ENCODE data around the gene ATOH8.

Gene ATOH8

GRCh38 chr2:85771486-85771885 is 17.7 kb downstream of the ATOH8 start:
- H3K27ac ChIP-seq (ENCODE audit: low read depth, low read length) = peak overlapping the region; percentile 92
- H3K4me1 ChIP-seq (ENCODE audit: control insufficient read depth, insufficient read depth, low read length, unreplicated experiment) = peaks cover 68% of the 10 kb centered on the region
- peaks cover 3% of the 10 kb centered on the region; the same call in 1 of the 2 replicates for H3K36me3 ChIP-seq (ENCODE audit: insufficient read depth, low read length)

GRCh38 chr2:85772019-85772745 is 18.4 kb downstream of the ATOH8 start:
- Histone ChIP-seq H3K4me1 (ENCODE audit: control insufficient read depth, insufficient read depth, low read length, unreplicated experiment) (peaks cover 68% of the 10 kb centered on the region), H3K27ac (ENCODE audit: low read depth, low read length) (peak overlapping the region; percentile 98), H2AFZ (ENCODE audit: low read length, unreplicated experiment) (peak overlapping the region; percentile 17), H3K36me3 (ENCODE audit: insufficient read depth, low read length) (0 out of 2 replicates have a peak, but pooled peaks cover 3% of the 10 kb centered on the region), H3K79me2 (ENCODE audit: control insufficient read depth, insufficient read depth, low read length, unreplicated experiment) (peaks cover 26% of the 10 kb centered on the region), H3K4me3 (ENCODE audit: low read depth, low read length) (peak overlapping the region; percentile 63), H3K27me3 (ENCODE audit: insufficient read depth, low read length) (no peaks in the 10 kb centered on the region)

More at GRCh38 chr2:85771486-85771885, 17.7 kb downstream of the ATOH8 start:
- peaks cover 26% of the 10 kb centered on the region for H3K79me2 ChIP-seq (ENCODE audit: control insufficient read depth, insufficient read depth, low read length, unreplicated experiment)
- peak overlapping the region; percentile 24; the same call in 1 of the 2 replicates for H3K4me3 ChIP-seq (ENCODE audit: low read depth, low read length)
- H3K27me3 ChIP-seq (ENCODE audit: insufficient read depth, low read length) = no peaks in the 10 kb centered on the region
- H2AFZ ChIP-seq (ENCODE audit: low read length, unreplicated experiment) = no peak overlapping the region

GRCh38 chr2:85772841-85773491 is 19.2 kb downstream of the ATOH8 start:
- Histone ChIP-seq H3K4me3 (ENCODE audit: low read depth, low read length) (peak overlapping the region; percentile 63), H3K27me3 (ENCODE audit: insufficient read depth, low read length) (no peaks in the 10 kb centered on the region), H3K27ac (ENCODE audit: low read depth, low read length) (peak overlapping the region; percentile 98), H3K36me3 (ENCODE audit: insufficient read depth, low read length) (0 out of 2 replicates have a peak, but pooled peaks cover 3% of the 10 kb centered on the region), H3K4me1 (ENCODE audit: control insufficient read depth, insufficient read depth, low read length, unreplicated experiment) (peaks cover 64% of the 10 kb centered on the region), H3K79me2 (ENCODE audit: control insufficient read depth, insufficient read depth, low read length, unreplicated experiment) (peaks cover 26% of the 10 kb centered on the region), H2AFZ (ENCODE audit: low read length, unreplicated experiment) (peak overlapping the region; percentile 17)

GRCh38 chr2:85773692-85774091 is 19.9 kb downstream of the ATOH8 start:
- Histone ChIP-seq H3K27me3 (ENCODE audit: insufficient read depth, low read length) (no peaks in the 10 kb centered on the region), H3K27ac (ENCODE audit: low read depth, low read length) (peak overlapping the region; percentile 98), H3K4me1 (ENCODE audit: control insufficient read depth, insufficient read depth, low read length, unreplicated experiment) (peaks cover 57% of the 10 kb centered on the region), H3K4me3 (ENCODE audit: low read depth, low read length) (no peak overlapping the region), H2AFZ (ENCODE audit: low read length, unreplicated experiment) (no peak overlapping the region), H3K79me2 (ENCODE audit: control insufficient read depth, insufficient read depth, low read length, unreplicated experiment) (peaks cover 26% of the 10 kb centered on the region), H3K36me3 (ENCODE audit: insufficient read depth, low read length) (no peaks in the 10 kb centered on the region)

- H3K79me2 ChIP-seq (ENCODE audit: control insufficient read depth, insufficient read depth, low read length, unreplicated experiment) = peaks cover 26% of the 10 kb centered on the region
- no peaks in the 10 kb centered on the region for H3K27me3 ChIP-seq (ENCODE audit: insufficient read depth, low read length)
- peaks cover 50% of the 10 kb centered on the region for H3K4me1 ChIP-seq (ENCODE audit: control insufficient read depth, insufficient read depth, low read length, unreplicated experiment)
- no peaks in the 10 kb centered on the region for H3K36me3 ChIP-seq (ENCODE audit: insufficient read depth, low read length)
- H2AFZ ChIP-seq (ENCODE audit: low read length, unreplicated experiment) = no peak overlapping the region
- H3K4me3 ChIP-seq (ENCODE audit: low read depth, low read length) = no peak overlapping the region
- peak overlapping the region; percentile 98; the same call in 1 of the 2 replicates for H3K27ac ChIP-seq (ENCODE audit: low read depth, low read length)
Measured at GRCh38 chr2:85774126-85774978, 20.6 kb downstream of the ATOH8 start.

GRCh38 chr2:85775406-85776381 is 21.9 kb downstream of the ATOH8 start:
- Histone ChIP-seq H2AFZ (ENCODE audit: low read length, unreplicated experiment) (no peak overlapping the region), H3K79me2 (ENCODE audit: control insufficient read depth, insufficient read depth, low read length, unreplicated experiment) (peaks cover 19% of the 10 kb centered on the region), H3K4me3 (ENCODE audit: low read depth, low read length) (no peak overlapping the region), H3K27me3 (ENCODE audit: insufficient read depth, low read length) (no peaks in the 10 kb centered on the region), H3K27ac (ENCODE audit: low read depth, low read length) (no peak overlapping the region), H3K36me3 (ENCODE audit: insufficient read depth, low read length) (peaks cover 6% of the 10 kb centered on the region; the same call in 1 of the 2 replicates), H3K4me1 (ENCODE audit: control insufficient read depth, insufficient read depth, low read length, unreplicated experiment) (peaks cover 37% of the 10 kb centered on the region)

- Histone ChIP-seq H3K4me3 (ENCODE audit: low read depth, low read length) (no peak overlapping the region), H3K27ac (ENCODE audit: low read depth, low read length) (no peak overlapping the region), H3K79me2 (ENCODE audit: control insufficient read depth, insufficient read depth, low read length, unreplicated experiment) (peaks cover 19% of the 10 kb centered on the region), H3K4me1 (ENCODE audit: control insufficient read depth, insufficient read depth, low read length, unreplicated experiment) (peaks cover 27% of the 10 kb centered on the region), H2AFZ (ENCODE audit: low read length, unreplicated experiment) (no peak overlapping the region), H3K36me3 (ENCODE audit: insufficient read depth, low read length) (peaks cover 12% of the 10 kb centered on the region), H3K27me3 (ENCODE audit: insufficient read depth, low read length) (no peaks in the 10 kb centered on the region)
Measured at GRCh38 chr2:85776672-85777071, 22.9 kb downstream of the ATOH8 start.

- Histone ChIP-seq H3K79me2 (ENCODE audit: control insufficient read depth, insufficient read depth, low read length, unreplicated experiment) (peaks cover 19% of the 10 kb centered on the region), H3K27me3 (ENCODE audit: insufficient read depth, low read length) (no peaks in the 10 kb centered on the region), H3K4me3 (ENCODE audit: low read depth, low read length) (no peak overlapping the region), H3K4me1 (ENCODE audit: control insufficient read depth, insufficient read depth, low read length, unreplicated experiment) (peaks cover 23% of the 10 kb centered on the region), H3K27ac (ENCODE audit: low read depth, low read length) (no peak overlapping the region), H3K36me3 (ENCODE audit: insufficient read depth, low read length) (peaks cover 12% of the 10 kb centered on the region), H2AFZ (ENCODE audit: low read length, unreplicated experiment) (no peak overlapping the region)
Measured at GRCh38 chr2:85777441-85777861, 23.7 kb downstream of the ATOH8 start.

- Histone ChIP-seq H3K36me3 (ENCODE audit: insufficient read depth, low read length) (peaks cover 15% of the 10 kb centered on the region), H3K4me3 (ENCODE audit: low read depth, low read length) (no peak overlapping the region), H3K27me3 (ENCODE audit: insufficient read depth, low read length) (no peaks in the 10 kb centered on the region), H2AFZ (ENCODE audit: low read length, unreplicated experiment) (no peak overlapping the region), H3K27ac (ENCODE audit: low read depth, low read length) (no peak overlapping the region), H3K4me1 (ENCODE audit: control insufficient read depth, insufficient read depth, low read length, unreplicated experiment) (peaks cover 10% of the 10 kb centered on the region), H3K79me2 (ENCODE audit: control insufficient read depth, insufficient read depth, low read length, unreplicated experiment) (peaks cover 10% of the 10 kb centered on the region)
Measured at GRCh38 chr2:85778646-85779379, 25.0 kb downstream of the ATOH8 start.
